Femur (tissue), 1 donor: Measurements from ENCODE around the gene GLA.
A peak's percentile ranks its signal among the peaks of the same experiment; 100 is the strongest.

Experiments used
- DNase-seq: peaks from one replicate; pipeline ENCODE4 v3.0.0-alpha.2; 2017

Gene GLA

DNA sequence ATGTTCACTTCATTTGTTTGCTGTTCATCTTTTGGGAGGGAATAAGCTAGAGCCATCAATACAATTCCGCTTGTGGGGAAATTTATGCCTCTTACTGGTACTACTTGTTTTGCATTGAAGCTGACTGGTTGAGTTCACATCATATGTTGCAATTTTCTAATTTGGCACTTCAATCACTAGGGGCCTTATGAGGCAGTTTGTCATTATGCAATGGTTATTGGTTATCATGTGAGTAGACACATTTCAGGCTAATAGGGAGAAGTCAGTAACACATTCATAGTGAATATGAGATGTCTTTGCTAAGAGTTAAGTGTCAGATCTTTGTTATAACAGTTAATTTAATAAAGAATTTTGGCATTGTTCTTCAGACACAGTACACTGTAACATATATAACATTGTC lies 11.9 kb downstream of the GLA start:
- DNase-seq = no peak

DNA sequence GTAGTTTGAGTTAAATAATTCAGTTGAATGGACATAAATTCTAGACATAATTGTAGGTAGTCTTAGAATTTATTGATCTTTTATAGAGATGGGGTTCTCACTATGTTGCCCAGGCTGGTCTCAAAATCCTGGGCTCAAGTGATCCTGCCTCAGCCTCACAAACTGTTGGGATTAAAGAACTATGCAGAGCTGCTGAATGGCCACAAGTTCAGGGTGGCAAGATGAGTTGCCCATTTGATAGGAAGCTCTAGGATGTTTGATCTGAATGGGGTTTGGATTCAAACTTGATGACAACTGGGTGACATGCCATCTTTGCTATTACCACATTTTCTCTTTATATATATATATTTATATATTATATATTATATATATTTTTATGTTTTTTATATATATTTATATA lies 13.4 kb downstream of the GLA start:
- no peak for DNase-seq

GRCh38 chrX:101393530-101394305 lies 14.0 kb downstream of the GLA start:
- no peak for DNase-seq

GRCh38 chrX:101391831-101392230 lies 15.9 kb downstream of the GLA start:
- no peak for DNase-seq

- DNase-seq = peak; percentile 92
Measured at GRCh38 chrX:101390664-101391525, 16.8 kb downstream of the GLA start, which contains the start of gene RPL36A. Gene RPL36A (plus strand): TSS chrX:101391011. CDS start chrX:101391044, 33 bp downstream.

- no peak for DNase-seq
Measured at GRCh38 chrX:101388604-101389003, 19.1 kb downstream of the GLA start.

DNA sequence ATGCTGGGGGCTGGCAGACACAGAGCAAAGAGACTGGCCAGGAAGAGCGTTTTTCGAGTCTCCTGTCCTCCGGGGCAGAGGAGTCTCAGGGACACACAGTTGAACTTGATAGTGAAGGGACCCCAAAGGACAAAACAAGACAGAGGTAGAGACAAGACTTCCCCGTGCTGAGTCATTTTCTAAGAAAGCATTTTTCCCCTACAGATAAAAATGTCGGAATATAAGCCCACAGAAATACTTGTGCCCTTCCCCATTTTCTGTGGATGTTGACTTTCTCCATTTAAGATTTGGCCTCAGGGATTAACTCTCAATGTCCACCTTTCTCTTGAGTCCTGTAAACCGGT lies 21.2 kb downstream of the GLA start:
- no peak for DNase-seq

- no peak for DNase-seq
Measured at GRCh38 chrX:101385795-101386541, 21.8 kb downstream of the GLA start, which contains the start of gene BTK. Gene BTK (minus strand): TSS chrX:101386191. CDS start chrX:101375284, 10,907 bp downstream.

- no peak for DNase-seq
Measured at GRCh38 chrX:101385026-101385684, 22.6 kb downstream of the GLA start.

DNA sequence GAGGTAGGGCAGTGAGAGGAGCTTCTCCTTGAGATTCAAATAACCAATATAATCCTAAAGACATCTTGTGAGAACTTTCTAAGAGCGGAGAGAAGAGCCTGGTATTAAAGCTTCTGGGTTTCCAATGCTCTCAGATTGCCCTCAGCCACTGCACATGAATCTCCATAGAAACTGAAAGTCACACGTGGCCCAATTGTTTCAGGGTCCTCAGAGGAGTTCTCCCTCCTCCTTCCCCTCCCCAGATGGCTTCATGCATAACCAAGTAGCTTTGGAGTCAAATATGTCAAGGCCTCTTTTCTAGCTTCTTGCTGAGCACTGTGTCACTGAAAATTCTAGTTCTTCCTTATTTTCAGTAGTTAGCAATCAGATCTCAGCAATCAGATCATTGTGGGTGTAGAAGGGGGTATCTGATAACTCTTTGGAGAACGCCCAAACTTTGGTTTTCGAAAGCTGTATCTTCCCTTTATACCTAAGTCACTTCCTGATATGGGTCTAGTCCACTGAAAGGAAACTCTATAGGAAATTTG lies 24.0 kb downstream of the GLA start:
- DNase-seq = no peak

- no peak for DNase-seq
Measured at GRCh38 chrX:101377547-101377946, 30.2 kb downstream of the GLA start.

- no peak for DNase-seq
Measured at GRCh38 chrX:101370888-101371504, 36.7 kb downstream of the GLA start.

- DNase-seq = no peak
Measured at GRCh38 chrX:101369687-101370086, 38.0 kb downstream of the GLA start.

GRCh38 chrX:101368800-101369199 lies 38.9 kb downstream of the GLA start:
- no peak for DNase-seq

GRCh38 chrX:101365301-101365795 lies 42.4 kb downstream of the GLA start:
- DNase-seq = no peak

GRCh38 chrX:101362757-101363156 lies 45.0 kb downstream of the GLA start:
- no peak for DNase-seq

GRCh38 chrX:101362116-101362515 lies 45.6 kb downstream of the GLA start:
- no peak for DNase-seq

GRCh38 chrX:101360390-101360789 lies 47.3 kb downstream of the GLA start:
- no peak for DNase-seq

- DNase-seq = no peak
Measured at GRCh38 chrX:101359966-101360365, 47.8 kb downstream of the GLA start.

GRCh38 chrX:101357166-101357795 lies 50.4 kb downstream of the GLA start:
- DNase-seq = no peak

DNA sequence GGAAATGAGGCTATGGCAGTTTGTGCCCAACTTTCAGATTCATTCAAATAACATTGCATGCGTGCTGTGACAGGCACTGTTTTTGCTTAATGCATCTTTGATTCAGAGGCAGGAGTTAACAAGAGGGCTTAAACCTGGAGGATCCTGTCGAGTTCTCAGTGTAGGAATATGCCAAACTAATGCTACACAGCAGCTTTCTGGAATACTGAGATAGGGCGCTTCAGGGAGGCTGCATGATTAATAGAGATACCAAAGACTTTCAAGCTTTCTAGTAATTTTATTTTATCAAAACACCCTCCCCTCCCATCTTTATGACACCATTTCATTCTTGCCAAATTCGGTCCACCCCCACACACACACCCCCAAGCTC lies 58.5 kb downstream of the GLA start:
- no peak for DNase-seq
